ENCODE data around the gene BLTP3B. TPM values are rescaled to one million over a fixed set of nuclear protein-coding genes. Genes with fewer than 3 reads are reported as not detected.
A peak's percentile ranks its signal among the peaks of the same experiment; 100 is the strongest.
"Not testable (repeated sequence)": the region's sequence is repeated elsewhere in the genome, so short reads cannot be mapped to it uniquely, and the experiment has no call there.

Gene BLTP3B
- total RNA-seq, 1 donor from 2014 or later: 19.5 TPM

- peak; percentile 29 for DNase-seq (ENCODE audit: extremely low spot score, unreplicated experiment)
- Mint-ChIP-seq H3K27me3 (no peaks in the 10 kb centered on the region), H3K9me3 (no peaks in the 10 kb centered on the region), H3K4me3 (no peak overlapping the region), H3K27ac (no peak overlapping the region), H3K36me3 (peaks cover 3% of the 10 kb centered on the region), H3K4me1 (ENCODE audit: unreplicated experiment) (peaks cover 7% of the 10 kb centered on the region)
- TF ChIP-seq CTCF (conservative IDR thresholded peaks at IDR 0.05): no peak
Measured at GRCh38 chr12:100186071-100186470, 43.4 kb upstream of the BLTP3B start.

- H3K27ac Mint-ChIP-seq: no peak overlapping the region
- TF ChIP-seq CTCF (conservative IDR thresholded peaks at IDR 0.05): no peak
- DNase-seq (ENCODE audit: extremely low spot score, unreplicated experiment): peak; percentile 20
- H3K4me3 Mint-ChIP-seq: no peak overlapping the region
- peaks cover 7% of the 10 kb centered on the region for H3K36me3 Mint-ChIP-seq
- H3K27me3 Mint-ChIP-seq: no peaks in the 10 kb centered on the region
- H3K4me1 Mint-ChIP-seq (ENCODE audit: unreplicated experiment): peaks cover 7% of the 10 kb centered on the region
- no peaks in the 10 kb centered on the region for H3K9me3 Mint-ChIP-seq
Measured at GRCh38 chr12:100185361-100185894, 42.8 kb upstream of the BLTP3B start.

DNA sequence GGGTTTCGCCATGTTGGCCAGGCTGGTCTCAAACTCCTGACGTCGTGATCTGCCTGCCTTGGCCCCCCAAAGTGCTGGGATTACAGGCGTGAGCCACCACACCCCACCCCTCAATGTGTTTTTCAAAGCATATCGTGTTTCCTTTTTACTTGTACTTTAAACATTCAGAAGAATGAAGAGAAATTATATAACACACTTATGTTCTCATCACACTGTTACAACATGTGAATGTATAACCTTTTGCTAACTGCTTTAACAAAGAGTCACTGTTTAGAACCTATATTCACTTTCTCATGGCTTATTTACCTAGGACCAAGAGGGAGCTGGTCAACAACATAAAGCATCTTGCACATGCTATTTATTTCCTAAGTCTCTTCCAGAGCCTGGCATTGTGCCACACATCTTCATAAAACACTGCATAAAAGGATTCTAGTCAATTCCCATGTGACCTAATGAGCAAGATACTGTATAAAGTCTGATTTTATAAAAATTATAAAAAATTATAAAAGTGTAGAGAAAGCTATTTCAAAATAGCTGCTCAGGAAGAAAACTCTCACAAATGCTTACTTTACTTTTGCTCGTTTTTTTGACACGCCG lies 42.0 kb upstream of the BLTP3B start:
- peaks cover 7% of the 10 kb centered on the region for H3K36me3 Mint-ChIP-seq
- H3K4me3 Mint-ChIP-seq: no peak overlapping the region
- no peak for DNase-seq (ENCODE audit: extremely low spot score, unreplicated experiment)
- TF ChIP-seq CTCF (conservative IDR thresholded peaks at IDR 0.05): no peak
- H3K27ac Mint-ChIP-seq: no peak overlapping the region
- H3K4me1 Mint-ChIP-seq (ENCODE audit: unreplicated experiment): peaks cover 3% of the 10 kb centered on the region
- H3K27me3 Mint-ChIP-seq: no peaks in the 10 kb centered on the region
- no peaks in the 10 kb centered on the region for H3K9me3 Mint-ChIP-seq

- no peak for DNase-seq (ENCODE audit: extremely low spot score, unreplicated experiment)
- Mint-ChIP-seq H3K27me3 (no peaks in the 10 kb centered on the region), H3K9me3 (no peaks in the 10 kb centered on the region), H3K4me3 (no peak overlapping the region), H3K4me1 (ENCODE audit: unreplicated experiment) (no peaks in the 10 kb centered on the region), H3K27ac (no peak overlapping the region), H3K36me3 (peaks cover 4% of the 10 kb centered on the region)
- TF ChIP-seq CTCF (conservative IDR thresholded peaks at IDR 0.05): no peak
Measured at GRCh38 chr12:100179252-100179651, 36.6 kb upstream of the BLTP3B start.

DNA sequence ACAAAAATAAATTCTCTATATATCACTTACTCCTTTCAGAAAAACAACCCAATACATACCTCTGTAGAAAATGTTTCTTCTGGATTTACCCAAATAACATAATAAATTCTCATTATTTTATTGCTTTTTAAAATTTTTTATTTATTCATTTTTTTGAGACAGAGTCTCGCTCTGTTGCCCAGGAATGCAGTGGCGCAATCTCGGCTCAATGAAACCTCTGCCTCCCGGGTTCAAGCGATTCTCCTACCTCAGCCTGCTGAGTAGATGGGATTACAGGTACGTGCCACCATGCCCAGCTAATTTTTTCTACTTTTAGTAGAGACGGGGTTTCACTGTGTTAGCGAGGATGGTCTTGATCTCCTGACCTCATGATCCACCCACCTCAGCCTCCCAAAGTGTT lies 33.8 kb upstream of the BLTP3B start:
- not testable (repeated sequence) for H3K27ac Mint-ChIP-seq; H3K9me3 Mint-ChIP-seq; H3K4me3 Mint-ChIP-seq; H3K27me3 Mint-ChIP-seq; DNase-seq (ENCODE audit: extremely low spot score, unreplicated experiment); H3K36me3 Mint-ChIP-seq; H3K4me1 Mint-ChIP-seq (ENCODE audit: unreplicated experiment)

GRCh38 chr12:100174495-100174894 lies 31.8 kb upstream of the BLTP3B start:
- TF ChIP-seq CTCF (conservative IDR thresholded peaks at IDR 0.05): no peak
- Mint-ChIP-seq H3K4me1 (ENCODE audit: unreplicated experiment) (peaks cover 9% of the 10 kb centered on the region), H3K36me3 (no peaks in the 10 kb centered on the region), H3K4me3 (no peak overlapping the region), H3K27me3 (no peaks in the 10 kb centered on the region), H3K9me3 (no peaks in the 10 kb centered on the region), H3K27ac (no peak overlapping the region)
- DNase-seq (ENCODE audit: extremely low spot score, unreplicated experiment): no peak

All from type B pancreatic cell (in vitro differentiated cells).